NCI-H1417 treated with DMSO at 0.1 percent for 48 hours (cell line): ENCODE measurements around the gene TBC1D22A.

Source experiments
- DNase-seq: peaks from one replicate; lab custom pipeline; 2025; lab: John Stamatoyannopoulos, UW

TBC1D22A gene

DNA sequence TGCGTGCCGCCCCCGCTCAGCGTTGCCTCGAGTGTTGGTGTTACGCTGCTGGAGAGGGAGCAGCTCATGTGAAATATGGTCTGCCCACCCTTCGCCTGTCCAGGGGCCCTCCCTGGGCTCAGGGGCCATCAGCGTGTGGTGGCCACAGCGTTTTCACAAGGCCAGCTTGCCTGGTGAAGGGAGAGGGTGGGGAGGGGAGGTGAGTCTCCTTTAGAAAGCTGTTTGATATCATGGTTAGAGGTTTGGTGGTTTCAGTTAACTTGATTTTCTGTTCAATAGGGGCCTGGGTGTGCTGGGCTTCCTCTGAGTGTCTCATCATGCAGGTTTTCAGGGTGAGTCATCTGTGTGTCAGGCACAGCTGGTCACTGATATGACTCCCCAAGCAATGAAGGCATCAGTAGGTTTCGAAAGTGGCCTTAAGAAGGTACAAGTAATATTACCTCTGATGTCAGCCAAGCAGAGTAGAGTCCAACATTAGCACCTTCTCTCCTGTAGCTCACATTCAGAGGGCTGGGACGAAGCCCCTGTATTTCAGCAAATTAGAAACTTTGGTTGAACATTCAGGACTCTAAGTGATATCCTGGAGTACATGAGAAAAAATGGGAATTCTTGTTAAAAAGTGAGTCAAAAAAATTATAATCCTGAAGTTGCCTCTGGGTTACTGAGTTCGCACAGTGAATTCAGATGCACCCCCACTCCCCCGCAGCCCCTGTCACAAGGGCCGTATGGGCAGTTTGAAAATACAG lies 172.5 kb downstream of the TBC1D22A start:
- no peak for DNase-seq

- no peak for DNase-seq
Observed at GRCh38 chr22:46935506-46936377, 173.3 kb downstream of the TBC1D22A start.

DNA sequence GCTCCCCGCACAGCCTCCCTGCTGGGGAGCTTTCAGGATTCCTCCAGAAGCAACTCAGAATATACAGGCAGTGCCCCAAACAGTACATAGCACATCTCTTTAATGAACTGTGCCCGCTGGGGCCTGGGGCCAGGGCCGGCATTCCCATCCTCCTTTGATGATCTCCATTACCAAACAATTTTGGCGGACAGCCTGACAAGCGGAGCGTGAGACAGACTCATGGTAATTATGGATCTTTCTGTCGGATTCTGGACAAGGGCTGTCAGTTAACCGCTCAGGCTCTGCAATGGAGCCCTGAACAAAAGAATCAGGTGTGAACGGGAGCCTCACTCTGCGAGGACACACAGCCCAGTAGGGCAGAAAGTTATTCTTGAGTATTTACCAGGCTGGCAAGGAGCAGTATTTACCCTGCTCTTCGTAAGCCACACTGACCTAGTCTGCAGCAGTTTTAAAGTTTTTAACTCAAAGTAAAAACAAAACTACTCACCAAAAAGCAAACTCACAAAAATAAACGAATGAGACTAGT lies 174.0 kb downstream of the TBC1D22A start:
- DNase-seq = no peak

DNA sequence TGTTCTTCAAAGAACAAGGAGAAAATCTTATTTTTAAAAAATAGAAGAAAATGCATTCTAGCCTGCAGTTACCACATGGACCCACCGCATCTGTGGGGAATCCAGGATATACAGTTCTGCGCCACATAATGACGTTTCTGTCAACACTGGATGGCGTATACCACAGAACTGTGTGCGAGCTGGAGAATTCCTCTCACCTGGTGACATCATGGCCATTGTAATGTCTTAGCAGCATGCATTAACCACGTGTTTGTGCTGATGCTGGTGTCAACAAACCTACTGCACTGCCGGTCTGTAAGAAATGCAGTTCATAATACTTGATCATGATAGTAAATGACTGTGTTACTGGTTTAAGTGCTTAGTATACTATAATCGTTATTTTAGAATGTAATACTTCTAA lies 174.7 kb downstream of the TBC1D22A start:
- no peak for DNase-seq

DNA sequence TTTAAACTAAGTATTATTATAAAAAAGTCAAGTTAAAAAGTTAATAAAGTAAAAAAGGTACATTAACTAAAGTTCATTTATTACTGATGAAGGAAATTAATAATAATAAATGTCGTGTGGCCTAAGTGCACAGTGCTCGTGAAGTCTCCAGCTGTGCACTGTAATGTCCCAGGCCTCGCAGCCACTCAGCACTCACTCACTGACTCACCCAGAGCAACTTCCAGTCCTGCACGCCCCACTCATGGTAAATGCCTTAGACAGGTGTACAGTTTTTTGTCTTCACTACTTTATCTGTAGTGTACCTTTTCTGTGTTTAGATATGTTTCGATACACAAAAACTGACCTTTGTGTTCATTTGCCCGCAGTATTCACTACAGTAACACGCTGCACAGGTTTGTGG lies 175.5 kb downstream of the TBC1D22A start:
- no peak for DNase-seq

DNA sequence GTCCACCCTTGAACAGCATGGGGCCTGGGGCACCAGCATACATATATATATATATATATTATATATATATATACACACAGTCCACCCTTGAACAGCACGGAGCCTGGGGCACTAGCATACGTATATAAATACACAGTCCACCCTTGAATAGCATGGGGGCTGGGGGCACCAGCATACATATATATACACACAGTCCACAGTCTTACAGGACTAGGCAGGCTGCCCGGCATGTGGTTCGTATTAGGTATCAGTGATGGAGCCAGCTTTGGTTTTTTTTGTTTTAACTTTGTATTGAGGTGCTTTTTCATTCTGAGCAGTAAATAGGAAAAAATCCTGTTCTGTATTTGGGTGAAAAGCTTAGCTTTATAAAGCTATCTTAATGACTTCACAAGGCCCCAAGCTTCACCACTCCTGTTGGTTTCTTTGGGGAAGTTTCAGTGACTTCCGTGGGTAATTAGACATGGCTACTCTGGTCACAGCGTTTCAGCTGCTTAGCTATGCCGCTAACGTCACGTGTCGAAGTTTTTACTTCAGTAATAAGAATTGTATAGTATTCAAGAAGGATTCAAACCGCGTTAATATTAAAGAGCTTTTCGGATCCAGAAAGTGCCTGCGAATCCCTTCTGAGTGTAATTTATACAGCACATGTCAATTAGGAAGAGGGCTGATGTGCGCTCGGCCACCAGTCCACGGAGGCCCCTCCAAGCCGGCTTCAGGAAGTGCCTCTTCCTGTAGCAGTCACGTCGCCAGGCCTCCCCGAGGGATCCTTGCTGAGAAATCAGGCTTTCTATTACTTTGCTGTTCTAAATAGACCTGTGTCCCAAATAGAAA lies 179.7 kb downstream of the TBC1D22A start:
- no peak for DNase-seq

- DNase-seq = no peak
Observed at GRCh38 chr22:46942799-46943785, 180.6 kb downstream of the TBC1D22A start.

DNA sequence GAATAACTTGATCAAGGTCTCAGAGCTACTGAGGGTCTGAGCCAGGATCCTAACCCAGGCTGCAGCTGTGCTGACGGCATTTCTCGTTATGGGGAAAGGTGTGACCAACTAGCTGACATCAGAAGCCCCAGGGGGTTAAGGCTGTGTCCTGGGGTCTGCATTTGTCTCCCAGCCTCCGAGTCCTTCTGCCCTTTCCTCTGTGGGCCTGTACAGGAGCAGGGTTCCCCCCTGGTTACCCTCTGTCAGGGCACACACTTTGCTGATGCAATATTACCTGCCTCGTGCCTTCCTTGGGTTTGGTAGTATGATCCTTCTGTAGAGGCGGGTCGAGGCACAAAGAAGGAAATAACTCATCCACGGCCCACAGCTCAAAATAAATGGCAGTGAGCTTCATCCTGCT lies 183.0 kb downstream of the TBC1D22A start:
- DNase-seq = no peak

- no peak for DNase-seq
Observed at GRCh38 chr22:46946383-46946962, 184.0 kb downstream of the TBC1D22A start.

GRCh38 chr22:46947516-46948257 lies 185.2 kb downstream of the TBC1D22A start:
- no peak for DNase-seq

DNA sequence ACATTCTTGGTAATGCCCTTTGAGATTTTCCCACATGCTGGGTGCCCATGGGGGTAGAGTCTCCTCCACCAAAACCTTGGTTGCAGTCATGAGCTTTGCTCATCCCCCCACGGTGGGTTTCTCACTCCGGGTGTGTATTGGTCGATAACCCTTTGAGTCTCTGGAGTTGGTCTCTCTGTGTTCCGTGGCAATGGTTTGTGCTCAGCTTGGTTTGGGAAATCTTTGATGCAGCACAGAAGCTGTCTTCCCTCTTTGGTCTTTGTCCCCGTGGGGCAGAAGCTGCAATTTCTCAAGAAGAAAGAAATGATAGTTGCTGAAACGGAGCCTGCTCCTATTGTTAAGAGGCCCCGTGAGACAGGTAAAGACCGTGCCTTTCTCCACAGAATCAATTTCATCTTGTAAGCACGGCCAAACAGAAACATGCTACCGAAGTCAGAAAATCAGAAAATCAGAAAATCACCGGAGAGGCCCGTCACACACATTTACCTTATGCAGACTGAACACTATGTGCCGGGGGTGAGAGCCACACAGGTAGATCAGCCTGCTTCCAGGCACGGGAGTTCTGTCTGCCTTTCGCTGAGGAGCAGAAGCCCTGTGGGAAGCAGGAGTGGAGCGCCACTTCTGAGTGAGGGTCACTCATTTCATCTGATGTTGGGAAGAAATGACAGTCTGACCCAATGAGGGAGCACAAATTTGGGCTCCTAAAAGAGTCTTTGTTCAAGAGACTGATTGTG lies 186.1 kb downstream of the TBC1D22A start:
- no peak for DNase-seq

DNA sequence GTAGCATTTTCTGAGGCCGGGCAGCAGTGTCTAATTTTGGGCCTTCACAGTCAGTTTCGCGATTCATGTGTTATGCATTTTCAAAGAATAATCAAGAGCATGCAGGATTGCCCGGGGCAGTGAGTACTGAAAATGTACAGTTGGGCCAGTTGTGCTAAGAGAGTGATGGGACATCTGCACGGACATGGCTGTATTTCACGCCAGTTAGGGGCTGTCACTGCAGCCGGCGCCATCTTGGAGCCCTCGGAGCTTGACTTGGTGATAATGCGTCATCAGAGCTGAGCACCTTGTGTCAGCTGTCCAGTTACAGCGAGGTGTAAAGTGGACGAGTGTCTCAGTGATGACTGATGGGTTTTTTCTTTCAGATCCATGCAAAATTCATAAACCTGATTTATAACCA lies 188.9 kb downstream of the TBC1D22A start:
- no peak for DNase-seq

- DNase-seq = no peak
Observed at GRCh38 chr22:46951973-46952372, 189.5 kb downstream of the TBC1D22A start.

GRCh38 chr22:46953968-46954765 lies 191.7 kb downstream of the TBC1D22A start:
- no peak for DNase-seq

DNA sequence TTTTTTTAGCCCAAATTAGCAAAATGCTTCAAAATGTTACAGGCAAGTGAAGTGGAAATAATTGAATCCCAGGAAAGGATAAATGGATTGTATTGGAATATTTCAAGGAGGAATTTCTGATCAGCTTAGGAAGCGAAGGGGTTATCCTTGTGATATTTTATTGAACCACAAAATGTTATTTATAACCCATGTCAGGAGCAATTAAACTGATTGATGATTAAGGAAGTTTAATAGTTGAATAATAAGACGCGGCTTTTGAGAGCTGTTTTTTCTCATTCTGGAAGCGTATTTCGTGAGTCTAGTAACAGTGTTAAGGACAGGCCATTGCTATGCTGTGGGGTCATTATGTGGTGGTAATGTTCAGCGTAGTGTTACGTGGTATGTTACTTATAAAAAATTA lies 192.3 kb downstream of the TBC1D22A start:
- no peak for DNase-seq

DNA sequence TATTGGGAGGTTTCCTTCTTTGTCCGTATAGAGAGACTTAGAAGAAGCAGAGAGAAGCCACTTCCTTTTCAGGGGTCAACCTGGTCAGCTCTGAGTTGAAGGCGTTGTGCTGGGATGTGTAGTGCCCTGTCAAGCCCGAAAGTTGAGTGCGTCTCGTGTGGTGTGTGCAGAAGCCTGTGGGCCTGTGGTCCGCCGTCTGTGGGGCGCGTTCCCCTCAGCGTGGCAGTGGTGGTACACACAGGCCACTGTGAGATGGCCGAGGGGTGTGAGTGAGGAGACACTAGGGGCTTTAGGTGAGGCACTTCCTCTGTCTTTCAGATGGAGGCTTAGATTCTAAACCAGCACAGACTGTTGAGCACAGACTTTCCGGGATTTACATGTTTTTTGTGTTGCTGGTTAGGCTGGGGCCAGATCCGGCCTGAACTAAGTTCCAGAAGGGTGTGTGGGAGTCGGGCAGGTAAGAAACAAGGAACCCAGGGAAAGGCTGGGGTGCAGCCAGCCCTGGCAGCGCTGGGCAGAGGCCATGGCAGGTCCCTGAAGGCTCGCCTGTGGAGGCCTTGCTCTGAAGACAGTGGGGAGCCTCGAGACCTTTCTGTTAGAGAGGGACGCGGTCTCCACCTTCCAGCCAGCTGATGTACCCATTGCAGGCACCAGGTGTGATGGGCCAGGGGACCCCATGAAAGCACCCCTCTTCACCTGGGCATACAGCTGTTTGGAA lies 194.2 kb downstream of the TBC1D22A start:
- no peak for DNase-seq

DNA sequence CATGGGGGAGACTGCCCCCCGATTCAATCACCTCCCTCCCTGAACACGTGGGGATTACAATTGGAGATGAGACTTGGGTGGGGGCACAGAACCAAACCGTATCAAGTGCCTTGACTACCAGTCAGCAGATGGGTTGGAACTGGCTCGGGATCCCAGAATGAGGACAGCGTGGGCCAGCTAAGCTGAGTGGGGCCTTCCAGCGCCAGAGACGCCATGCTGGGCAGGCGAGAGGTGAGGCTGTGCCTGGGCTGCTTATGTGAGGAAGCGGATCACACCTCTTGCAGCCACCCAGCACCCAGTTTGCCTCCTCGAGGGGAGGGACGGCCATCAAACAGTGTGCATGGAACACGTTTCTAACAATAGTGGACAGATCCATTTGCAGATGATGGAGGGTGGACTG lies 195.1 kb downstream of the TBC1D22A start:
- DNase-seq = no peak

GRCh38 chr22:46958191-46958590 lies 195.7 kb downstream of the TBC1D22A start:
- DNase-seq = no peak
